GM19328 (cell line): ENCODE results near the gene FCER1G.

Experiments
- ATAC-seq: cut with Tn5 transposase; IDR thresholded peaks from one replicate; pipeline ENCODE4 v1.9.1; 2021; ENCODE audit warnings: mild to moderate bottlenecking, moderate library complexity; ENCODE audit not compliant: unreplicated experiment

The FCER1G gene

GRCh38 chr1:161215076-161215475 is at the start of gene FCER1G:
TSS of gene FCER1G (plus strand) at chr1:161215295. CDS start at chr1:161215322, 27 bp downstream.
- no peak for ATAC-seq

GRCh38 chr1:161165742-161166668 is 49.1 kb upstream of the FCER1G start, which contains the start of gene PPOX:
TSS of gene PPOX (plus strand) at chr1:161166426. CDS start at chr1:161166848, 422 bp downstream.
- ATAC-seq: peak; percentile 90

DNA sequence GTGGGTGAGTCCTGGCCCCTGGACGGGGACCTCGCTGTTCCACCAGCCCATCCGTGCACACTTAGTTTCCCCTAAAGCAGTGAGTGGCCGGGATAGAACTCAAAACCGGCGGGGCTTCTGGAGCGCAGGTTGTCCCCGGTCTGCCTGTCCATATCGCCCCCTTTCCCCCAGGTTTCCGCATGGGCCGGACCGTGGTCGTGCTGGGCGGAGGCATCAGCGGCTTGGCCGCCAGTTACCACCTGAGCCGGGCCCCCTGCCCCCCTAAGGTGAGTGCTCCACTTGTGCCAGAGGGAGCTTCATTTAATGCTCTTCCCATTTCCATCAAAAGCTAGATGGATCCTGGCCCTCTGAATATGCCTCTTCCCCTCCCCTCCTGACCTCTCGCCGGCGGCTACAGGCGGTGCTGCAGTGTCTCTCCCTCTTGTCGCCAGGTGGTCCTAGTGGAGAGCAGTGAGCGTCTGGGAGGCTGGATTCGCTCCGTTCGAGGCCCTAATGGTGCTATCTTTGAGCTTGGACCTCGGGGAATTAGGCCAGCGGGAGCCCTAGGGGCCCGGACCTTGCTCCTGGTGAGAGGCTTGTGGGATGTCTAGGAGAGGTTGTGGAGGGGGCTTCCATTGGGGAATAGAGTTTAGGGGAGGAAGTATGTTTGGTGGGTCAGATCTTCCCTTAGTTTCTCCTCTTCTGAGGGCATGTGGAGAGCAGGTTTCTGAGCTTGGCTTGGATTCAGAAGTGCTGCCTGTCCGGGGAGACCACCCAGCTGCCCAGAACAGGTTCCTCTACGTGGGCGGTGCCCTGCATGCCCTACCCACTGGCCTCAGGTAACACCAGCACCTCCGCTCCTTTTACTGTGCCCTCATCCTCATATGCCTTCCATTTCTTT is 48.2 kb upstream of the FCER1G start:
- no peak for ATAC-seq

- no peak for ATAC-seq
These were observed 46.2 kb upstream of the FCER1G start for GRCh38 chr1:161168906-161169305.

DNA sequence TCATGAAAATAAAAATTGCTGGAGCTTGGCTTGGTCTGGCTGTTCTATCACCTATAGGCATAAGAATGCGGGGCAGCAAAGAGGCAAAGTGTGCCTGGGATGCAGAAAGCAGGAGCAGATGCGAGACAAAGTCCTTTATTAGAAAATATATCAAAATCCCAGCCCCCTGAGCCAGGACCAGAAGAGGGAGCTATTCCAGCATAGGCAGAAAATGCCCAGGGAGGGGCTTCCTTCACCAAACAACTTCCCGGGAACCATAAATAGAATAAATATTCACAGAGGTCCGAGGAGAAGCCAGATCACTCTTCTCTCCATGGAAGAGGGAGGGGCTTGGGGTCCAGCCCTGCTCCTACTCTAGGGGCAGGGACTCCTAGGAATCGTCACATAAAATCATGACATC is 43.9 kb upstream of the FCER1G start:
- no peak for ATAC-seq

- no peak for ATAC-seq
These were observed 43.4 kb upstream of the FCER1G start for GRCh38 chr1:161171696-161172095.

- no peak for ATAC-seq
These were observed 42.7 kb upstream of the FCER1G start for GRCh38 chr1:161172349-161172748.

DNA sequence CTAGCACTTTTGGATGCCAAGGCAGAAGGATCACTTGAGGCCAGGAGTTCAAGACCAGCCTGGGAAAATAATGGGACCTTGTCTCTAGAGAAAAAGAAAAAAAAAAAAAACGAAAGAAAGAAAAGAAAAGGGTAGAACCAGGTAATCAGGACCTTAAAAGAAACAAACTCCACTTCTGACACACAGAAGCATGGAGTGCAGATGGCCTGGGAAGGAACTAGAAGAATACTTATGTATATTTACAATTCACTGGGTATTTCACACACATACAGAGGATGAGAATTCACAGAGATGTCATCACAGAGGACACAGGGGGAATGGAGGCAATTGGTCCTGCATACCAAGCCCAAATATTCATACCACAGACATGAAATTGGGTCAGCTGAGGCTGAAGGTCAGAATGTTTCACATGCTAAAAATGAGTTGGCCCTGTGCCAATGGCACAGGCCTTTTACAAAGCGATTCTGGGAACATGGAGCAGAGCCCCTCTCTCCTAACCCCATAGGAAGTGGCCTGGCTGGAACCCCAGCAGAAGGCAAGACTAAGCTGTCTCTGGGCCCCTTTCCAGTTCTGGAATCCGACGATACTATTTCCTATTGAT is 42.2 kb upstream of the FCER1G start:
- ATAC-seq: no peak

- no peak for ATAC-seq
These were observed 41.4 kb upstream of the FCER1G start for GRCh38 chr1:161173711-161174110.

GRCh38 chr1:161174911-161175310 is 40.2 kb upstream of the FCER1G start:
- ATAC-seq: no peak

GRCh38 chr1:161175771-161176453 is 39.2 kb upstream of the FCER1G start:
- ATAC-seq: no peak

GRCh38 chr1:161176468-161177111 is 38.5 kb upstream of the FCER1G start:
- ATAC-seq: no peak

DNA sequence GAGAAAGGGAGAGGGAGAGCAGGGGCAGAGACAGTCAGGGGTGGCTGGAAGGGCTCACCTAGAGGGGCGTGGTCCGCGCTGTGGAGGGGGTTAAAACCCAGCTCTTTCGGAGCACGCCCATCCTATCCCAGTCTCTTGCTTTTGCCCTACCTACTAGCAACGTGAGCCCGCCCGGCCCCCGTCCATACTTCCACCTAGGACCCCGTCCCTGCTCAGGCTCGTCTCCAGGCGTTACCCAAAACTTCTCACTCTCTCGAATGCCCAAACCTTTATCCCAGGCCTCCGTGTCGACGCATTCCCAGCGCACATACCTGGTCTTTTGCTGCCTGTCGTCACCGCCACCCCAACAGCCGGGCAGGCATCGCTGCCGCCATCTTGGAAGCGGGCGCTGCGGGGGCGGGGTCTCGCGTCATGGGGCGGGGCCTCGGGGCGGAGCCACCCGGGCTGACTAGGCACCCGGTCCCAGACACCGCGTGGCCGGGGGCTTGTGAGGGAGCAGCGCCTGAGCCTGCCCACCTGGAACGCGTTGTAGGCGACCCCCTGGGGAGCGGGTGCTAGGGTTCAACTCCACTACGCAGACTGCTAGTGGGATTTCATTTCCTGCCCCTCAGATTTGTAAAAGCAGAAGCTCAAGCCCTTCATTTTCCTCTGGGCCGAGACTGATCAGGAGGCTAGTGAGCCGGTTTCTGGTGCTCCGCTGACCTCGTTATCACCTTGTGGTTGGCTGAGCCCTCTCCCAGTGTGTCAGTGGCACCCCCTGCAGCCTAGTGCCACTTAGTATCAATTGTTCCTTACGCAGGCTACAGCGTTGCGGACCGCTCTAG is 37.8 kb upstream of the FCER1G start, which contains the start of gene B4GALT3:
TSS of gene B4GALT3 (minus strand) at position 396 of the 824 bp plus-strand sequence. CDS start 1,447 bp downstream, outside the sequence.
- ATAC-seq: peak; percentile 70

- ATAC-seq: no peak
These were observed 37.2 kb upstream of the FCER1G start for GRCh38 chr1:161177936-161178244.

DNA sequence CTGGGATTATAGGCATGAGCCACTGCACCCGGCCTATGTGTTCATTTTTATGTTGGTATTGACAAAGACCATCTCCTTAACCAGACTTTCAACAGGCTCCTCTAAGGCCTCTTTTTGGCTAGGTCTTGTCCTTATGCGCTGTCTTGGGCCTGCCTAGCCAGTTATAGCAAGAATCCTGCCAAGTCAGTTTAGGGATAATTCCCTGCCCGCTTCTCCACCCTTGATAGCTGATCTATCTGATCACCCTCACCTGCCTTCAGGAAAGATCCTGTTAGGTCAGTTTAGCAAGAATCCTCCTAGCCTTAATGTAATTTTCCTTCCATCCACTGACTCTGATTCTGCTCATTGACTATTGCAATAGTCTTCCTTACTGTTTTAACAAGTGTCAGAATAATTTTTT is 35.4 kb upstream of the FCER1G start:
- no peak for ATAC-seq

GRCh38 chr1:161180639-161181038 is 34.5 kb upstream of the FCER1G start:
- no peak for ATAC-seq

- ATAC-seq: no peak
These were observed 32.9 kb upstream of the FCER1G start for GRCh38 chr1:161182214-161182613.

DNA sequence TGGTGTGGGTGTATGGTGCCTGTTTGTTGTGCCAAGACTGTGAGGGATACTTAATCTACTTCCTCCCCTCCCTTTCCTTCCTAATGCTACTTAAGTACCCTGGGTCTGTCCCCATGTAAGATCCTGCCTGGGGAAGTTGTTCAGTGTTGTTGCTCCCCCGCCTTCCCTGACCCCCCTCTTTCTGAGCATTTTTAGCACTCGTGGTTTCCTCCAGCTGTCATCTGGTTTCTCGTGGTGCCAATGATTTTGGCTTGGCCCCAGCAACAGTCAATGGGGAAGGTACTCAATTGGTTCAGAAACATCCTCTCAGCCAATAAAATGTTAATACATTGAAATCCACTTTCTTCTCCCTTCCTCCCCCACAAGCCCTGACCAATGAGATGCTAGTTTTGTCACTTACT is 29.8 kb upstream of the FCER1G start:
- ATAC-seq: peak; percentile 64

DNA sequence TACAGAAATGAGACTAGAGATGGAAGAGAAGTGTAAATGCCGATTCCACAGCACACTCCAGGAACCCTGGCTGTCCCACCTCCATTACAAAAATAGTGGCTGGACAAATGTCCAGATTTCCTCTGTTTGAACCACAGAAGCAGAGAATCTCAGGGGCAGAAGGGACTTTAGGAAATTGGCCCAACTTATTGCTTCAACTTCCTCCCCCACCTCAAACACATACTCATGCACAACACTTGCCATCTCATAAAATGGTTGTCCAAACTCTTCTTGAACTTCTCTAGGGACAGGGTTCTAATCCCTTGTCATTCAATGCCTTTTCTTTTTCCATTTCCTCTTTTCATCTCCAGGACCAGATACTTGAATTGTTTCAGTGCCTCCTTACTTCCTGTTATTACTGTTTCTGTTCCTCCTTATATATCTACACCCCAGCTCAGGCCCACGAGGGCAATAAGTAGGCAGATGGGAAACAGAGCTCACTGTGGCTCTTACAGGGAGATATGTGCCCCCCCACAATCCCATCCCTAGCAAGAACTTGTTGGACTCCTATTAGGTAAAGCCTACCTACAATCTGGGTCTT is 29.3 kb upstream of the FCER1G start:
- peak; percentile 24 for ATAC-seq
